GM10266 (cell line): ENCODE results near the gene LDB3.
A peak's percentile ranks its signal among the peaks of the same experiment; 100 is the strongest.

ENCODE experiments used
- DNase-seq: peaks from one replicate; pipeline ENCODE4 v3.0.0; 2012; ENCODE audit errors: extremely low spot score
- TF ChIP-seq, protein P1 (sequence below): IDR thresholded peaks from 2 replicates; pipeline ENCODE4 v1.5.1; 2012; ENCODE audit warnings: mild to moderate bottlenecking, low read depth; ENCODE audit not compliant: control insufficient read depth, insufficient read depth; ENCODE audit errors: missing control alignments

LDB3 gene

GRCh38 chr10:86688398-86688921, 20.1 kb downstream of the LDB3 start:
- DNase-seq, result peak; percentile 83
- TF ChIP-seq, protein P1, sequence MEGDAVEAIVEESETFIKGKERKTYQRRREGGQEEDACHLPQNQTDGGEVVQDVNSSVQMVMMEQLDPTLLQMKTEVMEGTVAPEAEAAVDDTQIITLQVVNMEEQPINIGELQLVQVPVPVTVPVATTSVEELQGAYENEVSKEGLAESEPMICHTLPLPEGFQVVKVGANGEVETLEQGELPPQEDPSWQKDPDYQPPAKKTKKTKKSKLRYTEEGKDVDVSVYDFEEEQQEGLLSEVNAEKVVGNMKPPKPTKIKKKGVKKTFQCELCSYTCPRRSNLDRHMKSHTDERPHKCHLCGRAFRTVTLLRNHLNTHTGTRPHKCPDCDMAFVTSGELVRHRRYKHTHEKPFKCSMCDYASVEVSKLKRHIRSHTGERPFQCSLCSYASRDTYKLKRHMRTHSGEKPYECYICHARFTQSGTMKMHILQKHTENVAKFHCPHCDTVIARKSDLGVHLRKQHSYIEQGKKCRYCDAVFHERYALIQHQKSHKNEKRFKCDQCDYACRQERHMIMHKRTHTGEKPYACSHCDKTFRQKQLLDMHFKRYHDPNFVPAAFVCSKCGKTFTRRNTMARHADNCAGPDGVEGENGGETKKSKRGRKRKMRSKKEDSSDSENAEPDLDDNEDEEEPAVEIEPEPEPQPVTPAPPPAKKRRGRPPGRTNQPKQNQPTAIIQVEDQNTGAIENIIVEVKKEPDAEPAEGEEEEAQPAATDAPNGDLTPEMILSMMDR, result peak; percentile 85

GRCh38 chr10:86689146-86689545, 20.8 kb downstream of the LDB3 start:
- no peak for DNase-seq
- TF ChIP-seq, protein P1, result no peak

GRCh38 chr10:86690231-86690630, 21.9 kb downstream of the LDB3 start:
- TF ChIP-seq, protein P1, result no peak
- DNase-seq, result no peak

GRCh38 chr10:86690657-86691084, 22.4 kb downstream of the LDB3 start:
- no peak for DNase-seq
- TF ChIP-seq, protein P1, result no peak

DNA sequence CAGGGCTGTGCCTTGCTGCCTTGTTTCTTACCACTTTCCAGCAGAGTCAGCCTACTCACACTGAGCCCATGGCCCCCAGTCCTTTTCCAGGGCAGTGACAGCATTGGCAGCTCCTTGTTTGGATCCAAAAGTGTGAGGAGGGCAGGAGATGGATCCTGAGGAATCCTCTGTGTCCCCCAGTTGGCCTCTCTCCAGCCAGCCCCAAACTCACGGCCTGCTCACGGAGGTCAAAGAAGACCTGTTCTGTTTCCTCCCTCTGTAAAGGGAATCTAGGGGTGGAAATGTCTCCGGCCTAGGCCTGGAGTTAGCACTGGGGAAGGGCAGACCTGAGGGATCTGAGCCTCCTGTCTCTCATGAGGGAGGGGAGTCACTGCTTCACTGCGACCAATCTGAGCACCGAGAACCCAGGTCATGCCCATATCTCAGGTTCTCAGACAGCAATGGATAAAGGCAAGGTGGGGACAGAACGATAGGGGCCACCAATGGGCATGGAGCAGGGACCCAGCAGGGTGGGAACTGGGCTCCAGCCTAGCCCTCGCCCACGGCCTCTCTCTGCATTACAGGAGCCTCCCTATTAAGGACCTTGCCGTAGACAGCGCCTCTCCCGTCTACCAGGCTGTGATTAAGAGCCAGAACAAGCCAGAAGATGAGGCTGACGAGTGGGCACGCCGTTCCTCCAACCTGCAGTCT, 23.2 kb downstream of the LDB3 start:
- TF ChIP-seq, protein P1, result no peak
- no peak for DNase-seq

GRCh38 chr10:86692023-86692514, 23.8 kb downstream of the LDB3 start:
- TF ChIP-seq, protein P1, result no peak
- DNase-seq, result no peak

DNA sequence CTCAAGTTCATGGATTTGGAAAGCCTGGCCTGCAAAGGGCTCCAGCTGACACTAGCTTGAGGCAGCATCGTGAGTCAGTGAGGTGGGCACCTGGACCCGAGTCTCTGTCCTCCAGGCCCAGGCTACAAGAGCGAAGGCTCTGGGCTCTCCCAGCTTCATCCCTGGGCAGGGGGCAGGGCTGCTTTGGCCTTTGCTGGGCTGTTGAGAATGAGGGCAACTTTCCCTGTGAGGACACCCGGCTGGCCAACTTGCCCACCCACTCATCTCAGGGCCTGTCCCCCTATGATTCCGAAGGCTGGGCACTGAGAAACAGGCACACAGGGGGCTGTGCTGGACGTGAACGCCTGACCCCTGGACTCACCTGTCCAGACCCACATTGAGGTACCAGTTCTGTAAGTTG, 24.4 kb downstream of the LDB3 start:
- TF ChIP-seq, protein P1, result no peak
- DNase-seq, result no peak
